K562 (cell line): Measurements from ENCODE around the gene TCIRG1. TPM values are rescaled to one million over a fixed set of nuclear protein-coding genes. Genes with fewer than 3 reads are reported as not detected.

Experiments used
- ATAC-seq: fragments of 200-7000 bp; cut with Tn5 transposase; 3 replicates; pipeline ENCODE4 v1.9.1; 2020; ENCODE audit warnings: moderate library complexity
- BruUV-seq: library from RNA; stranded (reverse); fragments of 400-500 nt; replicated peaks from 2 replicates; lab custom pipeline; 2021; lab: Mats Ljungman, UMichigan
- CTCF ChIA-PET: fragments of 300-600 bp; formaldehyde crosslinking; extraction: SDS; loops from one replicate; lab custom pipeline; 2021; ENCODE audit warnings: low intra/inter-chr PET ratio; lab: Yijun Ruan, JAX
- POLR2A ChIA-PET: fragments of 300-600, 350-650 bp; sonication (Branson Sonifier 250); formaldehyde crosslinking; extraction: SDS; loops from one replicate; lab custom pipeline; 2021; ENCODE audit warnings: antibody characterized with exemption, inconsistent platforms; lab: Yijun Ruan, JAX
- DNase-seq, 4 experiments: peaks; one replicate each; pipeline versions ENCODE4 v3.0.0 to v3.0.0-alpha.2; 2011 to 2018; ENCODE audit warnings: low spot score in 3 of 4, mixed read lengths in 3 of 4; ENCODE audit errors: extremely low read depth in 1 of 4
- FAIRE-seq: peaks from 2 replicates; lab custom pipeline; 2011; peaks lifted over from hg19 to GRCh38; lab: Jason Lieb, UNC
- H2AFZ ChIP-seq: 2 replicates; pipeline ENCODE4 v1.6.0; 2011; ENCODE audit warnings: low read depth, low read length, control low read depth, inconsistent platforms
- H3K27ac ChIP-seq: fragments of 200-600 bp; 3 replicates; pipeline ENCODE4 v1.8.0; 2011; ENCODE audit warnings: low read depth, mild to moderate bottlenecking, control low read depth, inconsistent platforms, low read length, moderate library complexity, mixed read lengths; ENCODE audit errors: extremely low read depth
- H3K27me3 ChIP-seq, 2 experiments: fragments of 300-600 bp in 1 of 2; 2 replicates in 1 of 2; 3 replicates in 1 of 2; pipeline versions ENCODE4 v1.6.0 to v1.8.0; 2011; ENCODE audit warnings: inconsistent platforms in 2 of 2, low read length in 2 of 2, mild to moderate bottlenecking in 1 of 2, mixed read lengths in 1 of 2, moderate library complexity in 1 of 2; ENCODE audit not compliant: control insufficient read depth in 2 of 2, insufficient read depth in 2 of 2
- H3K36me3 ChIP-seq: fragments of 300-600 bp; 3 replicates; pipeline ENCODE4 v1.8.0; 2011; ENCODE audit warnings: mild to moderate bottlenecking, low read length, inconsistent platforms; ENCODE audit not compliant: control insufficient read depth, insufficient read depth
- H3K4me1 ChIP-seq, 2 experiments: fragments of 200-600 bp in 1 of 2; replicated peaks in 1 of 2; 2 replicates in 1 of 2; 3 replicates in 1 of 2; pipeline versions ENCODE4 v1.5.1 to v1.8.0; 2011; ENCODE audit warnings: inconsistent platforms in 2 of 2, low read length in 2 of 2, mild to moderate bottlenecking in 1 of 2, mixed read lengths in 1 of 2, moderate library complexity in 1 of 2; ENCODE audit not compliant: control insufficient read depth in 2 of 2, insufficient read depth in 2 of 2
- H3K4me2 ChIP-seq: 2 replicates; pipeline ENCODE4 v1.6.1; 2011; ENCODE audit warnings: low read length, control low read depth, inconsistent platforms, mixed read lengths; ENCODE audit not compliant: insufficient read depth
- H3K4me3 ChIP-seq: fragments of 200-600 bp; sonication (generic), shearing (Covaris generic); 2 replicates; pipeline ENCODE4 v1.5.1; 2016; ENCODE audit warnings: control low read depth, inconsistent platforms
- H3K79me2 ChIP-seq: fragments of 200-600 bp; 3 replicates; pipeline ENCODE4 v1.8.0; 2011; ENCODE audit warnings: low read length, inconsistent platforms; ENCODE audit not compliant: control insufficient read depth, insufficient read depth
- H3K9ac ChIP-seq, 2 experiments: 2 replicates each; pipeline versions ENCODE4 v1.6.0 to v1.6.1; 2011; ENCODE audit warnings: low read depth in 2 of 2, low read length in 2 of 2, control low read depth in 1 of 2, inconsistent platforms in 1 of 2, mild to moderate bottlenecking in 1 of 2, mixed read lengths in 1 of 2; ENCODE audit not compliant: insufficient read depth in 1 of 2
- H3K9me1 ChIP-seq: one replicate; pipeline ENCODE4 v1.6.0; 2011; ENCODE audit warnings: inconsistent platforms, mild to moderate bottlenecking, low read length, moderate library complexity; ENCODE audit not compliant: control insufficient read depth, insufficient read depth
- H3K9me3 ChIP-seq: replicated peaks from 2 replicates; pipeline ENCODE4 v1.5.1; 2011; ENCODE audit warnings: low read depth, low read length, inconsistent platforms; ENCODE audit not compliant: control insufficient read depth, insufficient read depth
- H4K20me1 ChIP-seq: replicated peaks from 2 replicates; pipeline ENCODE4 v1.6.1; 2011; ENCODE audit warnings: low read length, inconsistent platforms, mixed read lengths; ENCODE audit not compliant: control insufficient read depth, insufficient read depth
- CUX1 ChIP-seq: fragments of 200-800 bp; sonication (Bioruptor generic); IDR thresholded peaks from 2 replicates; pipeline ENCODE4 v1.6.1; 2016; ENCODE audit warnings: missing genetic modification characterization, missing compliant biosample characterization
- E2F8 ChIP-seq: fragments of 450-650 bp; IDR thresholded peaks from 2 replicates; pipeline ENCODE4 v1.7.1; 2018; ENCODE audit warnings: mild to moderate bottlenecking, low read depth; ENCODE audit not compliant: partially characterized antibody
- EWSR1 ChIP-seq: fragments of 450-650 bp; IDR thresholded peaks from 2 replicates; pipeline ENCODE4 v1.6.1; 2018; ENCODE audit warnings: borderline replicate concordance, mild to moderate bottlenecking, low read depth, moderate library complexity; ENCODE audit not compliant: partially characterized antibody
- NCOA4 ChIP-seq: fragments of 450-650 bp; IDR thresholded peaks from 2 replicates; pipeline ENCODE4 v1.6.1; 2018; ENCODE audit warnings: mild to moderate bottlenecking; ENCODE audit not compliant: partially characterized antibody
- NR3C1 ChIP-seq: sonication (generic); formaldehyde crosslinking; IDR thresholded peaks from 2 replicates; pipeline ENCODE4 v1.8.1; 2022; ENCODE audit warnings: missing genetic modification reagents
- PML ChIP-seq: IDR thresholded peaks from 2 replicates; pipeline ENCODE4 v1.6.1; 2012; ENCODE audit warnings: low read length, inconsistent platforms
- RBBP5 ChIP-seq: fragments of 200-600 bp; sonication (generic); IDR thresholded peaks from 2 replicates; pipeline ENCODE4 v1.6.1; 2012; ENCODE audit warnings: borderline replicate concordance, mild to moderate bottlenecking, low read length, control low read depth, inconsistent platforms; ENCODE audit not compliant: insufficient read depth, poor library complexity, severe bottlenecking
- YY1 ChIP-seq, 3 experiments: IDR thresholded peaks; 2 replicates each; pipeline ENCODE4 v1.6.1; 2011; ENCODE audit warnings: low read length in 2 of 3, mild to moderate bottlenecking in 2 of 3, moderate library complexity in 2 of 3, borderline replicate concordance in 1 of 3, control low read depth in 1 of 3, low read depth in 1 of 3; ENCODE audit not compliant: insufficient read depth in 3 of 3, insufficient replicate concordance in 2 of 3, control insufficient read depth in 1 of 3, insufficient read length in 1 of 3; ENCODE audit errors: extremely low read depth in 1 of 3
- ZBTB33 ChIP-seq: sonication (generic); formaldehyde crosslinking; IDR thresholded peaks from 2 replicates; pipeline ENCODE4 v1.8.1; 2023; ENCODE audit warnings: mild to moderate bottlenecking, missing genetic modification reagents
- WGBS: fragments of 100-300 bp; shearing (Covaris generic); methylation state at CpG from one replicate; pipeline ENCODE4 v1.1.6; 2016; ENCODE audit warnings: low coverage, mixed read lengths; ENCODE audit not compliant: insufficient coverage; ENCODE audit errors: missing lambda C conversion rate; 5-methylcytosine and 5-hydroxymethylcytosine counted together
- in situ Hi-C: fragments of 300-500 bp; cut with MboI; formaldehyde crosslinking; loops from 4 replicates; pipeline ENCODE4 v1.15.0; 2018; ENCODE audit warnings: inconsistent platforms, mixed read lengths
- intact Hi-C: fragments of 100-400 bp; cut with micrococcal nuclease; formaldehyde crosslinking; loops from 2 replicates; pipeline ENCODE4 v1.14.2; 2022
- polyA plus RNA-seq, 8 experiments: library from polyadenylated mRNA; depleted of rRNA in 4 of 8; stranded (reverse) in 5 of 8; unstranded in 3 of 8; fragments of >200 nt; fragmentation: Nextera tagmentation in 2 of 8; fragmentation: Illumina TruSeq in 1 of 8; extraction: Ambion mirVana in 2 of 8; extraction: Trizol in 1 of 8; gene quantifications; 2 replicates each; pipeline versions ENCODE4 v1.2.1 to v1.2.3, GENCODE V29; 2011 to 2014; ENCODE audit warnings: inconsistent platforms in 1 of 8, missing spikeins in 1 of 8
- total RNA-seq, 7 experiments: library from RNA; depleted of rRNA in 6 of 7; stranded (reverse); fragments of >200 nt in 6 of 7; fragmentation: Illumina TruSeq in 2 of 7; extraction: Trizol in 2 of 7; gene quantifications; 2 replicates each; pipeline versions ENCODE4 v1.2.1 to v1.2.3, GENCODE V29; 2011 to 2021; ENCODE audit warnings: low replicate concordance in 1 of 7

TCIRG1 gene
- total and polyA plus RNA-seq, 9 of the 15 experiments (the other 6 are each of a cell fraction or from before 2014, with no cell fraction given) = 0.49 to 143 (median 24.4) TPM

GRCh38 chr11:68044145-68044813 lies 5.5 kb downstream of the TCIRG1 start:
- H3K4me2 ChIP-seq = no peak overlapping the region
- peaks cover 4% of the 10 kb centered on the region; the same call in 1 of the 2 replicates for H4K20me1 ChIP-seq
- peaks cover 26% of the 10 kb centered on the region for H3K79me2 ChIP-seq
- POLR2A ChIA-PET = interaction anchor here (0.5 to 4.9 kb wide), 5 partner anchors 8 to 27 kb away, joined by 3 to 55 read pairs (median 4); no protein-coding TSS in a partner anchor
- BruUV-seq = no TSS peak
- in situ Hi-C loops = no loop called here
- 83% methylated on average over 23 of the region's 24 CpGs for WGBS
- no peaks in the 10 kb centered on the region for H3K9me3 ChIP-seq
- peaks cover 32 to 71% of the 10 kb centered on the region in 2 experiments for H3K4me1 ChIP-seq
- no peak overlapping the region for H3K27ac ChIP-seq
- DNase-seq (no peak), FAIRE-seq (no peak), ATAC-seq (no peak)
- no peaks in the 10 kb centered on the region for H3K9me1 ChIP-seq
- intact Hi-C loops = no loop called here
- no peaks in the 10 kb centered on the region for H3K27me3 ChIP-seq
- CTCF ChIA-PET = no interaction called here
- H3K9ac ChIP-seq = peak overlapping the region in 1 of 2 experiments; percentile 80; a peak in 2 of 4 replicates
- no peak overlapping the region for H3K4me3 ChIP-seq
- no peak overlapping the region for H2AFZ ChIP-seq
- peaks cover 72% of the 10 kb centered on the region; the same call in 2 of the 3 replicates for H3K36me3 ChIP-seq
- TF ChIP-seq E2F8 = no peak
- TF ChIP-seq EWSR1 = no peak
- peak; percentile 85 for TF ChIP-seq ZBTB33 (CRISPR knock-in tag)
- no peak for TF ChIP-seq PML
- TF ChIP-seq NCOA4 = no peak
- no peak for TF ChIP-seq RBBP5
- no peak for TF ChIP-seq NR3C1 (CRISPR knock-in tag)
- TF ChIP-seq CUX1 (CRISPR knock-in tag) = no peak
- no peak for TF ChIP-seq YY1 (IDR thresholded peaks at IDR 0.05; ENCODE audit: borderline replicate concordance in 1 of 3, control insufficient read depth in 1 of 3, extremely low read depth in 1 of 3, insufficient read depth in 3 of 3, insufficient read length in 1 of 3, insufficient replicate concordance in 2 of 3, low read depth in 1 of 3, low read length in 2 of 3)
